Brain microvascular endothelial cell (primary cell): ENCODE results near the gene MTHFS.

Experiments
- DNase-seq: peaks from one replicate; pipeline ENCODE4 v3.0.0-alpha.2; 2020
- H3K27ac ChIP-seq: fragments of 250-450 bp; sonication (Bioruptor Pico); 2 replicates; pipeline ENCODE4 v1.5.1; 2020; ENCODE audit warnings: mild to moderate bottlenecking, moderate library complexity
- H3K27me3 ChIP-seq: fragments of 250-450 bp; sonication (Bioruptor Pico); replicated peaks from 2 replicates; pipeline ENCODE4 v1.5.1; 2020; ENCODE audit warnings: mild to moderate bottlenecking
- H3K36me3 ChIP-seq: fragments of 250-450 bp; sonication (Bioruptor Pico); replicated peaks from 2 replicates; pipeline ENCODE4 v1.5.1; 2020; ENCODE audit warnings: mild to moderate bottlenecking
- H3K4me3 ChIP-seq: 2 replicates; pipeline ENCODE4 v1.5.1; 2011; ENCODE audit warnings: low read depth, mild to moderate bottlenecking, control low read depth, low read length, moderate library complexity
- CTCF ChIP-seq: IDR thresholded peaks from 2 replicates; pipeline ENCODE4 v1.5.1; 2011; ENCODE audit warnings: low read depth, mild to moderate bottlenecking, moderate library complexity, low read length, control low read depth, inconsistent platforms; ENCODE audit errors: missing control alignments
- in situ Hi-C: cut with HindIII; loops from 2 replicates; pipeline ENCODE4 v1.10.0; 2017; ENCODE audit warnings: low sequenced_read_pairs, low pct_ligation_motif_present

MTHFS gene

GRCh38 chr15:79878078-79878705, 18.6 kb downstream of the MTHFS start:
- in situ Hi-C loops: loop anchor here (25.0 kb wide), 1 partner anchor 284 kb away; the partner anchor contains the start of gene FAH
- no peak overlapping the region for H3K27ac ChIP-seq
- peaks cover 4% of the 10 kb centered on the region for H3K36me3 ChIP-seq

GRCh38 chr15:79875213-79875612, 21.6 kb downstream of the MTHFS start:
- in situ Hi-C loops: loop anchor here (25.0 kb wide), 1 partner anchor 287 kb away; the partner anchor contains the start of gene FAH
- Histone ChIP-seq H3K4me3 (no peak overlapping the region), H3K27me3 (no peaks in the 10 kb centered on the region), H3K36me3 (peaks cover 6% of the 10 kb centered on the region), H3K27ac (no peak overlapping the region)
- no peak for DNase-seq
- no peak for TF ChIP-seq CTCF

More at GRCh38 chr15:79878078-79878705, 18.6 kb downstream of the MTHFS start:
- H3K4me3 ChIP-seq: no peak overlapping the region
- H3K27me3 ChIP-seq: no peaks in the 10 kb centered on the region
- TF ChIP-seq CTCF: no peak
- DNase-seq: no peak

GRCh38 chr15:79874242-79874641, 22.6 kb downstream of the MTHFS start:
- Histone ChIP-seq H3K27ac (no peak overlapping the region), H3K27me3 (no peaks in the 10 kb centered on the region), H3K4me3 (no peak overlapping the region), H3K36me3 (peaks cover 6% of the 10 kb centered on the region)
- no peak for DNase-seq
- in situ Hi-C loops: no loop called here
- TF ChIP-seq CTCF: no peak

GRCh38 chr15:79872358-79873017, 24.3 kb downstream of the MTHFS start:
- peak overlapping the region; percentile 66 for H3K27ac ChIP-seq
- H3K4me3 ChIP-seq: no peak overlapping the region
- in situ Hi-C loops: no loop called here
- no peaks in the 10 kb centered on the region for H3K27me3 ChIP-seq
- no peak for TF ChIP-seq CTCF
- DNase-seq: peak; percentile 78
- H3K36me3 ChIP-seq: peaks cover 2% of the 10 kb centered on the region

GRCh38 chr15:79868554-79868953, 28.3 kb downstream of the MTHFS start:
- Histone ChIP-seq H3K4me3 (no peak overlapping the region), H3K36me3 (peaks cover 2% of the 10 kb centered on the region), H3K27ac (no peak overlapping the region), H3K27me3 (no peaks in the 10 kb centered on the region)
- DNase-seq: no peak
- no peak for TF ChIP-seq CTCF
- in situ Hi-C loops: no loop called here
